H9 (cell line): ENCODE results near the gene MOB3B. TPM values are rescaled to one million over a fixed set of nuclear protein-coding genes. Genes with fewer than 3 reads are reported as not detected.

ENCODE experiments used
- DNase-seq: peaks from one replicate; pipeline ENCODE4 v3.0.0-alpha.2; 2017
- H2AFZ ChIP-seq: one replicate; pipeline ENCODE4 v1.6.1; 2013; ENCODE audit warnings: mild to moderate bottlenecking, low read length, control low read depth, moderate library complexity
- H2AK5ac ChIP-seq: 2 replicates; pipeline ENCODE4 v1.6.1; 2013; ENCODE audit warnings: low read length, control low read depth, mixed read lengths; ENCODE audit not compliant: insufficient read length
- H2BK120ac ChIP-seq: one replicate; pipeline ENCODE4 v1.6.1; 2013; ENCODE audit warnings: low read depth, mild to moderate bottlenecking, low read length, control low read depth, inconsistent platforms; ENCODE audit not compliant: poor library complexity, severe bottlenecking
- H2BK12ac ChIP-seq: 2 replicates; pipeline ENCODE4 v1.6.1; 2013; ENCODE audit warnings: low read length, control low read depth, mixed read lengths, low read depth; ENCODE audit not compliant: insufficient read length
- H2BK15ac ChIP-seq: 2 replicates; pipeline ENCODE4 v1.6.1; 2013; ENCODE audit warnings: low read depth, low read length, control low read depth
- H2BK20ac ChIP-seq: one replicate; pipeline ENCODE4 v1.6.1; 2013; ENCODE audit warnings: low read depth, mild to moderate bottlenecking, low read length, control low read depth, inconsistent platforms; ENCODE audit not compliant: poor library complexity, severe bottlenecking
- H2BK5ac ChIP-seq: 2 replicates; pipeline ENCODE4 v1.6.1; 2013; ENCODE audit warnings: low read length, control low read depth, mixed read lengths; ENCODE audit not compliant: insufficient read length
- H3K14ac ChIP-seq: 2 replicates; pipeline ENCODE4 v1.6.1; 2013; ENCODE audit warnings: low read length, control low read depth; ENCODE audit not compliant: insufficient read depth
- H3K18ac ChIP-seq: 2 replicates; pipeline ENCODE4 v1.6.1; 2013; ENCODE audit warnings: low read depth, mild to moderate bottlenecking, mixed read lengths, low read length, control low read depth; ENCODE audit not compliant: insufficient read length
- H3K23ac ChIP-seq: 2 replicates; pipeline ENCODE4 v1.6.1; 2013; ENCODE audit warnings: low read length, control low read depth, mixed read lengths, low read depth; ENCODE audit not compliant: insufficient read length
- H3K23me2 ChIP-seq: 2 replicates; pipeline ENCODE4 v1.6.1; 2013; ENCODE audit warnings: low read depth, mild to moderate bottlenecking, mixed read lengths, low read length, control low read depth; ENCODE audit not compliant: insufficient read length, poor library complexity, severe bottlenecking
- H3K27ac ChIP-seq: 2 replicates; pipeline ENCODE4 v1.5.1; 2013; ENCODE audit warnings: low read length, control low read depth, mixed read lengths, low read depth; ENCODE audit not compliant: insufficient read length
- H3K27me3 ChIP-seq: 2 replicates; pipeline ENCODE4 v1.6.1; 2013; ENCODE audit warnings: low read length, control low read depth, inconsistent platforms; ENCODE audit not compliant: insufficient read depth
- H3K4ac ChIP-seq: 2 replicates; pipeline ENCODE4 v1.6.1; 2013; ENCODE audit warnings: low read depth, mild to moderate bottlenecking, control low read depth, inconsistent platforms, low read length, moderate library complexity
- H3K4me1 ChIP-seq: 2 replicates; pipeline ENCODE4 v1.6.1; 2013; ENCODE audit warnings: low read length, control low read depth, inconsistent platforms; ENCODE audit not compliant: insufficient read depth
- H3K4me2 ChIP-seq: 2 replicates; pipeline ENCODE4 v1.6.1; 2013; ENCODE audit warnings: low read length, control low read depth, mixed read lengths; ENCODE audit not compliant: insufficient read length, insufficient read depth
- H3K56ac ChIP-seq: 2 replicates; pipeline ENCODE4 v1.6.1; 2013; ENCODE audit warnings: low read depth, mild to moderate bottlenecking, mixed read lengths, low read length, control low read depth; ENCODE audit not compliant: insufficient read length
- H3K79me1 ChIP-seq: 2 replicates; pipeline ENCODE4 v1.6.1; 2013; ENCODE audit warnings: low read depth, mild to moderate bottlenecking, moderate library complexity, low read length, control low read depth, inconsistent platforms; ENCODE audit not compliant: insufficient read depth, poor library complexity, severe bottlenecking
- H3K79me2 ChIP-seq: 2 replicates; pipeline ENCODE4 v1.6.1; 2013; ENCODE audit warnings: low read length, control low read depth, inconsistent platforms; ENCODE audit not compliant: insufficient read depth
- H3K9ac ChIP-seq: 2 replicates; pipeline ENCODE4 v1.6.1; 2013; ENCODE audit warnings: low read length, control low read depth, mixed read lengths; ENCODE audit not compliant: insufficient read length; ENCODE audit errors: extremely low read depth
- H3K9me3 ChIP-seq: one replicate; pipeline ENCODE4 v1.6.1; 2013; ENCODE audit warnings: low read depth, low read length, inconsistent platforms; ENCODE audit not compliant: control insufficient read depth
- H3T11ph ChIP-seq: one replicate; pipeline ENCODE4 v1.6.1; 2013; ENCODE audit warnings: mild to moderate bottlenecking, low read length, control low read depth, inconsistent platforms
- H4K20me1 ChIP-seq: one replicate; pipeline ENCODE4 v1.6.1; 2013; ENCODE audit not compliant: control insufficient read depth, insufficient read length, insufficient read depth
- H4K5ac ChIP-seq: 2 replicates; pipeline ENCODE4 v1.6.1; 2013; ENCODE audit warnings: low read depth, mild to moderate bottlenecking, mixed read lengths, low read length, control low read depth; ENCODE audit not compliant: insufficient read length
- H4K8ac ChIP-seq: replicated peaks from 2 replicates; pipeline ENCODE4 v1.6.1; 2013; ENCODE audit warnings: low read length, control low read depth, mixed read lengths, low read depth; ENCODE audit not compliant: insufficient read length
- H4K91ac ChIP-seq: 2 replicates; pipeline ENCODE4 v1.6.1; 2013; ENCODE audit warnings: low read depth, mild to moderate bottlenecking, moderate library complexity, mixed read lengths, low read length, control low read depth; ENCODE audit not compliant: insufficient read length
- H3K27ac Mint-ChIP-seq, 3 experiments: 2 replicates in 2 of 3; 3 replicates in 1 of 3; pipeline ENCODE4 v1.8.0; 2020 to 2021; ENCODE audit warnings: mixed read lengths in 3 of 3, mild to moderate bottlenecking in 1 of 3, moderate library complexity in 1 of 3
- H3K27me3 Mint-ChIP-seq: 2 replicates; pipeline ENCODE4 v1.8.0; 2021; ENCODE audit warnings: low read depth, mild to moderate bottlenecking, moderate library complexity, mixed read lengths
- H3K36me3 Mint-ChIP-seq, 3 experiments: 2 replicates in 2 of 3; 3 replicates in 1 of 3; pipeline ENCODE4 v1.8.0; 2020 to 2021; ENCODE audit warnings: low read depth in 3 of 3, mixed read lengths in 3 of 3; ENCODE audit not compliant: insufficient read depth in 1 of 3
- H3K4me1 Mint-ChIP-seq, 2 experiments: 2 replicates each; pipeline ENCODE4 v1.8.0; 2020; ENCODE audit warnings: mixed read lengths in 2 of 2
- H3K4me3 Mint-ChIP-seq, 2 experiments: 2 replicates in 1 of 2; 3 replicates in 1 of 2; pipeline ENCODE4 v1.8.0; 2020 to 2021; ENCODE audit warnings: mild to moderate bottlenecking in 2 of 2, mixed read lengths in 2 of 2, moderate library complexity in 1 of 2
- H3K9me3 Mint-ChIP-seq, 2 experiments: 2 replicates in 1 of 2; 3 replicates in 1 of 2; pipeline ENCODE4 v1.8.0; 2020; ENCODE audit warnings: mild to moderate bottlenecking in 2 of 2, mixed read lengths in 2 of 2, moderate library complexity in 1 of 2
- WGBS: extraction: QIAGEN DNeasy Blood & Tissue Kit; methylation state at CpG from one replicate; pipeline ENCODE4 v1.1.7; 2013; ENCODE audit warnings: missing lambda C conversion rate, low lambda C conversion rate, mixed read lengths; ENCODE audit not compliant: insufficient read length; ENCODE audit errors: extremely low coverage; 5-methylcytosine and 5-hydroxymethylcytosine counted together
- total RNA-seq: library from RNA; stranded (reverse); gene quantifications from 2 replicates; pipeline ENCODE4 v1.2.1, GENCODE V29; 2021
- TF ChIP-seq, protein P1 (sequence below): fragments of 200-600 bp; sonication (generic); conservative IDR thresholded peaks from 3 replicates; pipeline ENCODE4 v1.8.0; 2021; ENCODE audit warnings: antibody characterized with exemption, mild to moderate bottlenecking

The MOB3B gene
- total RNA-seq, 1 experiment from 2014 or later = 9.8 TPM

- Histone ChIP-seq H3K4me1 (no peaks in the 10 kb centered on the region), H2BK15ac (no peak overlapping the region), H3K79me2 (no peaks in the 10 kb centered on the region), H2BK12ac (no peak overlapping the region), H3K18ac (no peak overlapping the region), H4K5ac (no peak overlapping the region), H3K27ac (no peak overlapping the region), H3K56ac (no peak overlapping the region), H3K9me3 (no peaks in the 10 kb centered on the region), H3T11ph (no peak overlapping the region), H2BK5ac (no peak overlapping the region), H4K8ac (no peak overlapping the region), H3K23me2 (no peaks in the 10 kb centered on the region), H3K14ac (no peak overlapping the region), H4K20me1 (no peaks in the 10 kb centered on the region), H2AK5ac (no peak overlapping the region), H3K79me1 (no peaks in the 10 kb centered on the region), H3K27me3 (no peaks in the 10 kb centered on the region), H2AFZ (no peak overlapping the region), H2BK20ac (no peak overlapping the region), H2BK120ac (no peak overlapping the region), H3K4ac (no peak overlapping the region), H3K23ac (no peak overlapping the region), H4K91ac (no peak overlapping the region), H3K4me2 (no peak overlapping the region), H3K9ac (no peak overlapping the region)
- Mint-ChIP-seq H3K9me3 (no peaks in the 10 kb centered on the region; a peak in 1 of 5 replicates), H3K4me1 (no peaks in the 10 kb centered on the region; a peak in 1 of 4 replicates), H3K4me3 (no peak overlapping the region), H3K27ac (0 out of 7 replicates have a peak overlapping the region, but pooled peaks of 1 of the 3 experiments have one; percentile 24), H3K36me3 (peaks cover 10 to 39% (median 35%) of the 10 kb centered on the region in 3 experiments), H3K27me3 (no peaks in the 10 kb centered on the region)
- DNase-seq = no peak
- no CpG with 5 or more reads among the region's 10 CpGs for WGBS
- TF ChIP-seq, protein P1, sequence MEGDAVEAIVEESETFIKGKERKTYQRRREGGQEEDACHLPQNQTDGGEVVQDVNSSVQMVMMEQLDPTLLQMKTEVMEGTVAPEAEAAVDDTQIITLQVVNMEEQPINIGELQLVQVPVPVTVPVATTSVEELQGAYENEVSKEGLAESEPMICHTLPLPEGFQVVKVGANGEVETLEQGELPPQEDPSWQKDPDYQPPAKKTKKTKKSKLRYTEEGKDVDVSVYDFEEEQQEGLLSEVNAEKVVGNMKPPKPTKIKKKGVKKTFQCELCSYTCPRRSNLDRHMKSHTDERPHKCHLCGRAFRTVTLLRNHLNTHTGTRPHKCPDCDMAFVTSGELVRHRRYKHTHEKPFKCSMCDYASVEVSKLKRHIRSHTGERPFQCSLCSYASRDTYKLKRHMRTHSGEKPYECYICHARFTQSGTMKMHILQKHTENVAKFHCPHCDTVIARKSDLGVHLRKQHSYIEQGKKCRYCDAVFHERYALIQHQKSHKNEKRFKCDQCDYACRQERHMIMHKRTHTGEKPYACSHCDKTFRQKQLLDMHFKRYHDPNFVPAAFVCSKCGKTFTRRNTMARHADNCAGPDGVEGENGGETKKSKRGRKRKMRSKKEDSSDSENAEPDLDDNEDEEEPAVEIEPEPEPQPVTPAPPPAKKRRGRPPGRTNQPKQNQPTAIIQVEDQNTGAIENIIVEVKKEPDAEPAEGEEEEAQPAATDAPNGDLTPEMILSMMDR = peak; percentile 70
Observed at GRCh38 chr9:27548055-27548741, 18.6 kb upstream of the MOB3B start.
